Gastrocnemius medialis (tissue), 4 donors: ENCODE measurements around the gene PARD3B.

ENCODE experiments used
- POLR2A ChIP-seq, 2 donors: fragments of 450-650 bp; IDR thresholded peaks; one replicate each; pipeline ENCODE4 v1.6.1; 2017; ENCODE audit warnings: antibody characterized with exemption in 2 of 2, mild to moderate bottlenecking in 2 of 2, moderate library complexity in 2 of 2
- TF ChIP-seq, protein P1 (sequence below), 5 experiments: fragments of 450-650 bp in 3 of 5; fragments of 200-600 bp in 2 of 5; sonication (generic) in 2 of 5; IDR thresholded peaks in 4 of 5; conservative IDR thresholded peaks in 1 of 5; 1 replicate in 4 of 5; 2 replicates in 1 of 5; pipeline ENCODE4 v1.5.1; 2016 to 2019; ENCODE audit warnings: antibody characterized with exemption in 5 of 5, mild to moderate bottlenecking in 3 of 5, moderate library complexity in 3 of 5

DNA sequence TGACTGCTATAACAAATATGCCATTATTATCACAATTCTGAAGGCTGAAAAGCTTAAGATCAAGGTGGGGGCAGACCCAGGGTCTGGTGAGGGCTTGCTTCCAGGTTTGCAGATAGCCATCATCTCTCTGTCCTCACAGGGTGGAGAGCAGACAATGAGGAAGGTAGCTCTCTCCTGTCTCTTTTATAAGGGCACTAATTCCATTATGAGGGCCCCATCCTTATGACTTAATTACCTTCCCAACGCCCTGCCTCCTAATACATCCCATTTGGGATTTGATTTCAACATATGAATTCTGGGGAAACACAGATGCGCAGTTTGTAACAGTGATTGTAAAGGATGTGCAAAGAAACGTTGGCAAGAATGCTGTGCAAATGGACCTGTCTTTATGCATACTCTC lies 44.8 kb downstream of the PARD3B start:
- TF ChIP-seq, protein P1, sequence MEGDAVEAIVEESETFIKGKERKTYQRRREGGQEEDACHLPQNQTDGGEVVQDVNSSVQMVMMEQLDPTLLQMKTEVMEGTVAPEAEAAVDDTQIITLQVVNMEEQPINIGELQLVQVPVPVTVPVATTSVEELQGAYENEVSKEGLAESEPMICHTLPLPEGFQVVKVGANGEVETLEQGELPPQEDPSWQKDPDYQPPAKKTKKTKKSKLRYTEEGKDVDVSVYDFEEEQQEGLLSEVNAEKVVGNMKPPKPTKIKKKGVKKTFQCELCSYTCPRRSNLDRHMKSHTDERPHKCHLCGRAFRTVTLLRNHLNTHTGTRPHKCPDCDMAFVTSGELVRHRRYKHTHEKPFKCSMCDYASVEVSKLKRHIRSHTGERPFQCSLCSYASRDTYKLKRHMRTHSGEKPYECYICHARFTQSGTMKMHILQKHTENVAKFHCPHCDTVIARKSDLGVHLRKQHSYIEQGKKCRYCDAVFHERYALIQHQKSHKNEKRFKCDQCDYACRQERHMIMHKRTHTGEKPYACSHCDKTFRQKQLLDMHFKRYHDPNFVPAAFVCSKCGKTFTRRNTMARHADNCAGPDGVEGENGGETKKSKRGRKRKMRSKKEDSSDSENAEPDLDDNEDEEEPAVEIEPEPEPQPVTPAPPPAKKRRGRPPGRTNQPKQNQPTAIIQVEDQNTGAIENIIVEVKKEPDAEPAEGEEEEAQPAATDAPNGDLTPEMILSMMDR (IDR thresholded peaks at IDR 0.05 in 4 of 5, conservative IDR thresholded peaks at IDR 0.05 in 1 of 5) = no peak
- TF ChIP-seq POLR2A (IDR thresholded peaks at IDR 0.05) = no peak
